GM18519 (cell line): Measurements from ENCODE around the gene KBTBD2.
A peak's percentile ranks its signal among the peaks of the same experiment; 100 is the strongest.
"Not testable (repeated sequence)": the region's sequence is repeated elsewhere in the genome, so short reads cannot be mapped to it uniquely, and the experiment has no call there.

Experiments
- ATAC-seq: cut with Tn5 transposase; IDR thresholded peaks from one replicate; pipeline ENCODE4 v1.9.1; 2021; ENCODE audit warnings: mild to moderate bottlenecking, moderate library complexity; ENCODE audit not compliant: unreplicated experiment, low FRiP score

Gene KBTBD2

GRCh38 chr7:32891043-32891799 lies at the start of gene KBTBD2:
Gene KBTBD2 (minus strand): TSS chr7:32891760. CDS start chr7:32879604, 12,156 bp downstream.
- peak; percentile 50 for ATAC-seq

GRCh38 chr7:32941181-32941580 lies 49.6 kb upstream of the KBTBD2 start:
- no peak for ATAC-seq

GRCh38 chr7:32937344-32938174 lies 46.0 kb upstream of the KBTBD2 start:
- no peak for ATAC-seq

- no peak for ATAC-seq
Observed at GRCh38 chr7:32936689-32937088, 45.1 kb upstream of the KBTBD2 start.

- no peak for ATAC-seq
Observed at GRCh38 chr7:32935558-32935957, 44.0 kb upstream of the KBTBD2 start.

GRCh38 chr7:32930378-32930777 lies 38.8 kb upstream of the KBTBD2 start:
- ATAC-seq: no peak

GRCh38 chr7:32929430-32930143 lies 38.0 kb upstream of the KBTBD2 start:
- ATAC-seq: no peak

- ATAC-seq: no peak
Observed at GRCh38 chr7:32928785-32929298, 37.3 kb upstream of the KBTBD2 start.

- no peak for ATAC-seq
Observed at GRCh38 chr7:32921896-32922295, 30.3 kb upstream of the KBTBD2 start.

DNA sequence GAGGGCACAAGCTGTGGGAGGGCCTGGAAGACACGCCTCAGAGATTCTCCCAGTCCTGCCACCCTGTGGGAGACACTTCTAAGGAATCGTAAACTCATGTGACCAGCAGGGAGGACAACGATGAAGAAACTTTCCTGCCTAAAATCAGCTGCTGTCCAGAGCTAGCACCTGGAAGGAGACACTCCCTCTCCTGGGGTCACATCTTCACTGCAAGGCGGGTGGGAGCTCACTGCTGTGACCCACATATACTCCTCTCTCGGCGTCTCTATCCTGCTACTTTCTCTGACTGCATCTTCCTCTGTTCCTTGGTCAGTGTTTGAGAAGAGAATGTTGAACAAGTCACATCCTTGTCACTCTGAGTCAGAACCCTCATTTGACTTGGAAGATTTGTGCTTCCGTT lies 25.4 kb upstream of the KBTBD2 start:
- not testable (repeated sequence) for ATAC-seq

DNA sequence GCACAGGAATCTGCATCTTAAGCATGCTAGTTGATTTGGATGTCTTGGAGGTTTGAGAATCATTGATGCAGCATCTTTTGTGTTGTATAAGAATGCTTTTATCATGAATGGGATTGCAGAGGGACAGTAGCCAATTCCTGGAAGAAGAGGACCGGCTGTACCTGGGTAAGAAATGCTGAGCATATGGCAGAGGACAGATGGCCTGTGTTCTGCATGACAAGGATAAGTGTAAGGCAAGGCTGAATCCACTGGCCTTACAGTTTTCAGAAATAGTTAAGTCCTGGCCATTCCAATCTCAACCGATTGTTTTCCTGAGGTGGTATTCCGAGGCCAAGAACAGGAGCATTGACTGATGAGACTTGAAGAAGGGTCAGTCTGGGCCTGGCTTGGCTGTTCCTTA lies 24.4 kb upstream of the KBTBD2 start:
- no peak for ATAC-seq

- no peak for ATAC-seq
Observed at GRCh38 chr7:32915041-32915536, 23.5 kb upstream of the KBTBD2 start.

DNA sequence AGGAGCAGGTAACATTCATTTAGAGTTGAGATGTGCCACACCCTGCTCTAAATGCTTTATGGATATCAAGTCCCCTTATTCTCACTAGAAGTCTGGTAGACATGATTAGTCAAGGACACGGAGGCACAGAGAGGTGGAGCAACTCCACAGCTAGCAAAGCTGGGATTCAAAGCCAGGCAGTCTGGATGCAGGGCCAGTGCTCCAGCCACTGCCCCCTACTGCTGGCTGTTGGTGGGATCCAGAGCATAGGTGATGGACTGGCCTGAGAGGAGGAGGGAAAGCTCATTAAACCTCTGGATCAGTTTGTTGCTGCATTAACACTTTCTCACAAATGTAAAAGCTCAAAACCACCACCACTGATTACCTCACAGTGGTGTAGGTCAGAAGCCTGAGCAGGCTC lies 22.6 kb upstream of the KBTBD2 start:
- ATAC-seq: no peak

GRCh38 chr7:32910195-32910594 lies 18.6 kb upstream of the KBTBD2 start:
- ATAC-seq: no peak

GRCh38 chr7:32905175-32905662 lies 13.7 kb upstream of the KBTBD2 start:
- peak; percentile 81 for ATAC-seq

DNA sequence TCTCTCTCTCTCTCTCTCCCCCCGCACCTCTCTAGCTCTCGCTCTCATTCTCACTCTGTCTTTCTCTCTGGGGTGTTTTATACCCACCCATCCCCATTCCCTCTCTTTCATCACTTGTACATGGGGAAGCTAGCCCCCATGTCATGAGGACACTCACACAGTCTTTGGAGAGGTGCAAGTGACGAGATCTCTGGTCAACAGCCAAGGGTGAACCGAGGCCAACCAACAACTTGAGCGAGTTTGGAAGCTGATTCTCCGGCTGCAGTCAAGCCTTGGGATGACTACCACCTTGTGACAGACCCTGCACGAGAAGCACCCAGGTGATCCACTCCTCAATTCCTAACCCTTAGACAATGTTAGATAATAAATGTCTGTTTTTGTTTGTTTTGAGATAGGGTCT lies 10.1 kb upstream of the KBTBD2 start:
- no peak for ATAC-seq

- no peak for ATAC-seq
Observed at GRCh38 chr7:32900433-32900995, 9.0 kb upstream of the KBTBD2 start.

GRCh38 chr7:32897376-32897775 lies 5.8 kb upstream of the KBTBD2 start:
- not testable (repeated sequence) for ATAC-seq

DNA sequence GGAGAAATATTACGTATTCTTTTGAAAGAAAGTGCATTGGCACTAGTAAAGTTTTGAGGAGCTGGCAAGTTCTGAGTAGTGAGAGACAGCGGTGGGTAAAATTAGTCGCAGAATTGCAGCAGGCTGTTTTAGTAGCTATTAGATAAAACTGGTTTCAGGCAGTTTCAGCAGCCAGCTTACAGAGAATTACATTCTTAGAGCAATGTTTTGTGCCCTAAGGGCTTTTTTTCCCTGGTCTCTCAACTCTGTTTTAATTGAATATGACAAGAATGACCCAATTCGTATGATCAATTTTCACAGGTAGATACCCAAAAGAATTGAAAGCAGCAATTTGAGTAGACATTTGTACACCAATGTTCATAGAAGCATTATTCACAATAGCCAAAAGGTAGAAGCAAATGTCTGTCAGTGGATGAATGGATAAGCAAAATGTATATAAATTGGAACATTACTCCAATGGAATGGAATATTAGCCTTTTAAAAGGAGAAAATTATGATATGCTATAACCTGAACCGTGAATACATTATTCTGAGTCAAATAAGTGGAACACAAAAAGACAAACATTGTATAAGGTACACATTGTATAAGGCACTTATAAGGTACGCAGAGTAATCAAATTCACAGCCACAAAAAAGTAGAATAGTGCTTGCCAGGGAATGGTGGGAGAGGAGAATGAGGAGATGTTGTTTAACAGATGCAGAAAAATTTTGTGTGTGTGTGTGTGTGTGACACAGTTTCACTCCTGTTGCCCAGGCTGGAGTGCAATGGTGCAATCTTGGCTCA lies 5.2 kb upstream of the KBTBD2 start:
- ATAC-seq: no peak
